SK-N-MC (cell line): ENCODE measurements around the gene RPS5.

ENCODE experiments used
- EZH2 ChIP-seq: fragments of 200-600 bp; sonication (generic); IDR thresholded peaks from one replicate; pipeline ENCODE4 v1.6.1; 2017; ENCODE audit warnings: antibody characterized with exemption
- POLR2AphosphoS5 ChIP-seq: IDR thresholded peaks from 2 replicates; pipeline ENCODE4 v1.6.1; 2012; ENCODE audit warnings: mild to moderate bottlenecking, low read depth, low read length, borderline replicate concordance

- no peak for TF ChIP-seq POLR2AphosphoS5
- TF ChIP-seq EZH2 = no peak
Measured at GRCh38 chr19:58357481-58358145, 29.5 kb upstream of the RPS5 start.
